ENCODE data around the gene CTXND2.
"Not testable (repeated sequence)": the region's sequence is repeated elsewhere in the genome, so short reads cannot be mapped to it uniquely, and the experiment has no call there.

Gene CTXND2

DNA sequence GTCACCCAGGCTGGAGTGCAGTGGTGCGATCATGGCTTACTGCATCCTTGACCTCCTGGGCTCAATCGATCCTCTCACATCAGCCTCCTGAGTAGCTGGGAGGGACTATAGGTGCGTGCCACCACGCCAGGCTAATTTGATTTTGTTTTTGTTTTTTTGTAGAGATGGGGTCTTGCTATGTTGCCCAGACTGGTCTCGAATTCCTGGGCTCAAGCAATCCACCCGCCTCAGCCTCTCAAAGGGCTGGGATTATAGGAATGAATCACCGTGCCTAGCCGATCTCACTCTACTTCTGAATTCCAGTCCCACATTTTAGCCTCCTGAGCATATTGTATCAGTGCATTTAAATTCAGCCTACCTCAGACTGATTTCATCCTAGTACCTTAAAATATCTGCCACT, 1.8 kb downstream of the CTXND2 start:
- H3K4me3 ChIP-seq (ENCODE audit: low read depth, low read length) = no peak overlapping the region
- TF ChIP-seq MYC (IDR thresholded peaks at IDR 0.05; ENCODE audit: low read depth, low read length) (no peak), POLR2A (IDR thresholded peaks at IDR 0.05; ENCODE audit: extremely low read depth, insufficient read length) (no peak)
- TF ChIP-seq, protein P1, sequence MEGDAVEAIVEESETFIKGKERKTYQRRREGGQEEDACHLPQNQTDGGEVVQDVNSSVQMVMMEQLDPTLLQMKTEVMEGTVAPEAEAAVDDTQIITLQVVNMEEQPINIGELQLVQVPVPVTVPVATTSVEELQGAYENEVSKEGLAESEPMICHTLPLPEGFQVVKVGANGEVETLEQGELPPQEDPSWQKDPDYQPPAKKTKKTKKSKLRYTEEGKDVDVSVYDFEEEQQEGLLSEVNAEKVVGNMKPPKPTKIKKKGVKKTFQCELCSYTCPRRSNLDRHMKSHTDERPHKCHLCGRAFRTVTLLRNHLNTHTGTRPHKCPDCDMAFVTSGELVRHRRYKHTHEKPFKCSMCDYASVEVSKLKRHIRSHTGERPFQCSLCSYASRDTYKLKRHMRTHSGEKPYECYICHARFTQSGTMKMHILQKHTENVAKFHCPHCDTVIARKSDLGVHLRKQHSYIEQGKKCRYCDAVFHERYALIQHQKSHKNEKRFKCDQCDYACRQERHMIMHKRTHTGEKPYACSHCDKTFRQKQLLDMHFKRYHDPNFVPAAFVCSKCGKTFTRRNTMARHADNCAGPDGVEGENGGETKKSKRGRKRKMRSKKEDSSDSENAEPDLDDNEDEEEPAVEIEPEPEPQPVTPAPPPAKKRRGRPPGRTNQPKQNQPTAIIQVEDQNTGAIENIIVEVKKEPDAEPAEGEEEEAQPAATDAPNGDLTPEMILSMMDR (IDR thresholded peaks at IDR 0.05; ENCODE audit: low read depth, low read length) = no peak
- TF ChIP-seq, protein P2, sequence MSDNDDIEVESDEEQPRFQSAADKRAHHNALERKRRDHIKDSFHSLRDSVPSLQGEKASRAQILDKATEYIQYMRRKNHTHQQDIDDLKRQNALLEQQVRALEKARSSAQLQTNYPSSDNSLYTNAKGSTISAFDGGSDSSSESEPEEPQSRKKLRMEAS (IDR thresholded peaks at IDR 0.05; ENCODE audit: low read depth, low read length) = no peak
- DNase-seq (ENCODE audit: low read depth) = no peak

GRCh38 chr1:150890033-150890416, 3.1 kb downstream of the CTXND2 start:
- no peak overlapping the region for H3K4me3 ChIP-seq (ENCODE audit: low read depth, low read length)
- TF ChIP-seq, protein P1 (IDR thresholded peaks at IDR 0.05; ENCODE audit: low read depth, low read length) = no peak
- no peak for TF ChIP-seq MYC (IDR thresholded peaks at IDR 0.05; ENCODE audit: low read depth, low read length)
- TF ChIP-seq, protein P2 (IDR thresholded peaks at IDR 0.05; ENCODE audit: low read depth, low read length) = no peak
- no peak for TF ChIP-seq POLR2A (IDR thresholded peaks at IDR 0.05; ENCODE audit: extremely low read depth, insufficient read length)
- DNase-seq (ENCODE audit: low read depth) = no peak

DNA sequence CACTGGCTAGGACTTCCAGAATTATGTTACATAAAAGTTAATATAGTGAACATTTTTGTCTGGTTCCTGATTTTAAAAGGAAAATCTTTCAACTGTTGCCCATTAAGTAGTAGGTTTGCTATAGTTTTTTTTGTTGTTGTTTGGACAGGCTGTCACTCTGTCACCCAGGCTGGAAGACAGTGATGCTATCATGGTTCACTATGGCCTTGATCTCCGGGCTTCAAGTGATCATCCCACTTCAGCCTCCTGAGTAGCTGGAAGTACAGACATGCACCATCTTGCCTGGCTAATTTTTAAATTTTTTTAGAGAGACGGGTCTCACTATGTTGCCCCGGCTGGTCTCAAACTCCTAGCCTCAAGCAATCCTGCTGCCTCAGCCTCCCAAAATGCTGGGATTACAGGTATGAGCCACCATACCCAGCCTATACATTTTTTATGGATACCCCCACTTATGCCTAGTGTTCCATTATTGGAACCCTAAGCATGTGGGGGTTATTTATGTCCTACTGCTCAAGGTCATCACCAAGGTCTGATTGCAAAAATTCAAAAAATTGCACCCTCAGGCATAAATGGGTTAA, 6.5 kb downstream of the CTXND2 start:
- no peak overlapping the region for H3K4me3 ChIP-seq (ENCODE audit: low read depth, low read length)
- no peak for DNase-seq (ENCODE audit: low read depth)
- TF ChIP-seq POLR2A (IDR thresholded peaks at IDR 0.05; ENCODE audit: extremely low read depth, insufficient read length) (no peak), MYC (IDR thresholded peaks at IDR 0.05; ENCODE audit: low read depth, low read length) (no peak)
- TF ChIP-seq, protein P2 (IDR thresholded peaks at IDR 0.05; ENCODE audit: low read depth, low read length) = no peak
- TF ChIP-seq, protein P1 (IDR thresholded peaks at IDR 0.05; ENCODE audit: low read depth, low read length) = no peak

GRCh38 chr1:150895618-150896017, 8.7 kb downstream of the CTXND2 start:
- no peak for DNase-seq (ENCODE audit: low read depth)
- TF ChIP-seq MYC (IDR thresholded peaks at IDR 0.05; ENCODE audit: low read depth, low read length) (no peak), POLR2A (IDR thresholded peaks at IDR 0.05; ENCODE audit: extremely low read depth, insufficient read length) (no peak)
- TF ChIP-seq, protein P1 (IDR thresholded peaks at IDR 0.05; ENCODE audit: low read depth, low read length) = no peak
- TF ChIP-seq, protein P2 (IDR thresholded peaks at IDR 0.05; ENCODE audit: low read depth, low read length) = no peak
- H3K4me3 ChIP-seq (ENCODE audit: low read depth, low read length) = no peak overlapping the region

DNA sequence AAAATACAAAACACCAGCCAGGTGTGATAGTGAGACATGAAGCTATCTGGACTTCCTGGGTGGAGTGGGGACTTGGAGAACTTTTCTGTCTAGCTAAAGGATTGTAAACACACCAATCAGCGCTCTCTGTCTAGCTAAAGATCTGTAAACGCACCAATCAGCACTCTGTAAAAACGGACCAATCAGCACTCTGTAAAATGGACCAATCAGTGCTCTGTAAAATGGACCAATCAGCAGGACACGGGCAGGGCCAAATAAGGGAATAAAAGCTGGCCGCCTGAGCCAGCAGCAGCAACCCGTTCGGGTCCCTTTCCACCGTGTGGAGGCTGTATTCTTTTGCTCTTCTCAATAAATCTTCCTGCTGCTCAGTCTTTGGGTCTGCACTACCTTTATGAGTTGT, 12.9 kb downstream of the CTXND2 start:
- not testable (repeated sequence) for DNase-seq (ENCODE audit: low read depth); H3K4me3 ChIP-seq (ENCODE audit: low read depth, low read length)

GRCh38 chr1:150902346-150902745, 15.4 kb downstream of the CTXND2 start:
- TF ChIP-seq, protein P1 (IDR thresholded peaks at IDR 0.05; ENCODE audit: low read depth, low read length) = no peak
- no peak for TF ChIP-seq POLR2A (IDR thresholded peaks at IDR 0.05; ENCODE audit: extremely low read depth, insufficient read length)
- DNase-seq (ENCODE audit: low read depth) = no peak
- no peak overlapping the region for H3K4me3 ChIP-seq (ENCODE audit: low read depth, low read length)

Measured in NB4 (cell line).